NCI-H187 treated with DMSO at 0.1 percent for 48 hours (cell line): ENCODE results near the gene NCKAP1.
"Not testable (repeated sequence)": the region's sequence is repeated elsewhere in the genome, so short reads cannot be mapped to it uniquely, and the experiment has no call there.

ENCODE experiments used
- DNase-seq: peaks from one replicate; lab custom pipeline; 2025; lab: John Stamatoyannopoulos, UW

Gene NCKAP1

GRCh38 chr2:183038341-183039300 lies at the start of gene NCKAP1:
NCKAP1 (minus strand) TSS chr2:183038457; CDS start chr2:183038099, 358 bp downstream.
- no peak for DNase-seq

- DNase-seq: no peak
Observed at GRCh38 chr2:183081911-183082310, 43.7 kb upstream of the NCKAP1 start.

GRCh38 chr2:183079139-183079775 lies 41.0 kb upstream of the NCKAP1 start:
- no peak for DNase-seq

GRCh38 chr2:183078464-183079138 lies 40.3 kb upstream of the NCKAP1 start, which contains the start of gene DUSP19:
DUSP19 (plus strand) TSS chr2:183078747; CDS start chr2:183078934, 187 bp downstream.
- DNase-seq: peak; percentile 81

DNA sequence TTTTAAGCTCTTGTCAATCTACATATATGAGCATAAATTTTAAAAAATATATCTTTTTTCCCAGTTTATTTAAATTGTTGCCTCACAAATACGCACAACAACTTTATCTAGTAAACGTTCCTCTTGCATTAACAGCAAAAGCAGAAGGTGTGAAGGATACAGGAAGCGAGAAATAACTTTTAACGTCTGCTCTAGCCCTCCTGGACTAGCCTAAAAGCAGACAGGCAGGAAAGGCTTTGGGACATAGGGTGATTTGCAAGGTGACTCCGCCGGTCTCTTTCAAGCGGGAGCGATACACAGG lies 39.9 kb upstream of the NCKAP1 start:
- no peak for DNase-seq

- no peak for DNase-seq
Observed at GRCh38 chr2:183072177-183072576, 33.9 kb upstream of the NCKAP1 start.

- no peak for DNase-seq
Observed at GRCh38 chr2:183070942-183071844, 32.9 kb upstream of the NCKAP1 start.

DNA sequence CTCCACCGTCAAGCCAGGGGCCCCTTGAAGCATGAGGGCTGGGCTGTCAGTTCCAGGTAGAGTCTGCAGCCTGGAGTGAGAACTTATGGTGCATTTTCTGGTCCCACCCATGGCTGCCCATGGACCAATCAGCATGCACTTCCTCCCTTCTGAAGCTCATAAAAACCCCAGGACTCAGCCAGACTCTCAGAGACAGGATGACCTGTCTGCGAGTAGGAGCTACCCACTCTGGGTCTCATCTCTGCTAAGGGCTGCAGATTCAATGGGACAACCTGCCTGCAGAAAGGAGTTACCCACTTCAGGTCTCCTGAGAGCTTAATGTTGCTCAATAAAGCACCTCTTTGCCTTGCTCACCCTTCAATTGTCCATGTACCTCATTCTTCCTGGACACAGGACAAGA lies 30.9 kb upstream of the NCKAP1 start:
- DNase-seq: no peak

DNA sequence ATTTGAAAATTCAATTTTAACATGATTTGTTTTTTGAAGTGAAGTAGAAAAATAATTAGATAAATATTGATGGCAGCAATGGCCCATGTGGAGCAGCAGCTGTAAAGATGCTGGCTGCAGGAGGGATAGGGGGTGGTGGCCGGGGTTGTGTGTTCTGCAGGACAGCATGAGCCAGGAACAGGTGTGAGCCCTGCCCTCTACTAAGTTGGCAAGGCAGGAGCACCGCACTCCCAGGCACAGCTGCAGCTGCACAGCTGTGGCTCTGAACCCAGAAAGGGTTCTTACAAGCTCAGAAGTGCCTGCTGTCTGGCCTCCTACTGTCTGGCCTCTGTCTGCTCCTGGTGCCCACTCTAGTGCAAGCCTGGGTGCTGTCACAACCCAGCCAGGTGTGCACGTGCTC lies 30.3 kb upstream of the NCKAP1 start:
- no peak for DNase-seq

- DNase-seq: no peak
Observed at GRCh38 chr2:183063083-183063482, 24.8 kb upstream of the NCKAP1 start.

- DNase-seq: no peak
Observed at GRCh38 chr2:183060571-183061231, 22.4 kb upstream of the NCKAP1 start.

GRCh38 chr2:183059561-183059960 lies 21.3 kb upstream of the NCKAP1 start:
- DNase-seq: no peak

DNA sequence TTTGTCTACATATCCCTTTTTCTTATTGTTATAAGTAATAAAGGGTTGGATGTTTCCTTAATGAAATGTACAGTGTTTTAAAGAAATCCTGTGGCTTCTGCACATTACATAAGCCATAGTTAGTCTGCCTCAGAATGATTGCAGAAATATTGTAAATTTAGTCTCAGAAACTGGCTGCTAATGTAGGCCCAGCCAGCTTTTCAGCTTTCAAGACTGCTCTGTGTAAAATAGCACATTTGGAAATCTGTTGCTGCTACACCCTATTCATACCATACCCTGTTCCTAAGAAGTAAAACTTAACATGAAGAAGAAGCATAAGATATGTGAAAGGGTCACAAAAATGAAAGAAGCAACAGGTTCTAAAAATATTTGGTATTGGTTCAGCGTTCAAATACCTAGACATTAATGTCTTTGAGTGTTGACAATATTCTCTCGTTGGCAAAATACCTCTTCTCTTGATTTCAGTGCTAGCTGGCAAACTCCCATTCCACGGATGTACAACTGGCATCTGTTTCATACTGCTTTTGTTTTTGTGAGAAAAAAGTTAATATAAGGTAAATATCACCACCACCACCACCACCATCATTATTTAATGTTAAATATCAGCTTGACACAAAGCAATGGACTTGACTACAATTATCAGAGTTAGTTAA lies 19.2 kb upstream of the NCKAP1 start:
- DNase-seq: no peak

DNA sequence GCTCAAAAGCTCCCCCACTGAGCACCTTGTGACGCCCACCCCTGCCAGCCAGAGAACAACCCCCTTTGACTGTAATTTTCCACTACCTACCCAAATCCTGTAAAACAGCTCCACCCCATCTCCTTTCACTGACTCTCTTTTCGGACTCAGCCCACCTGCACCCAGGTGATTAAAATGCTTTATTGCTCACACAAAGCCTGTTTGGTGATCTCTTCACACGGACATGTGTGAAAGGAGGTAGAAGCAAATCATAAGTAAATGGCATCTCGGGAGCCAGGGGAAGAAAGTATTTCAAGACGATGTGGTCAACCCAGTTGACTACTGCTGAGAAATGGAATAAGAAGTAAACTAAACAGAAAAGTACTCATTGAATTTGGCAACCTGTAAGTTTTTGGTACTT lies 11.2 kb upstream of the NCKAP1 start:
- no peak for DNase-seq

- not testable (repeated sequence) for DNase-seq
Observed at GRCh38 chr2:183047486-183048125, 9.3 kb upstream of the NCKAP1 start.

GRCh38 chr2:183043580-183043979 lies 5.3 kb upstream of the NCKAP1 start:
- DNase-seq: not testable (repeated sequence)

- no peak for DNase-seq
Observed at GRCh38 chr2:183040604-183041003, 2.3 kb upstream of the NCKAP1 start.

DNA sequence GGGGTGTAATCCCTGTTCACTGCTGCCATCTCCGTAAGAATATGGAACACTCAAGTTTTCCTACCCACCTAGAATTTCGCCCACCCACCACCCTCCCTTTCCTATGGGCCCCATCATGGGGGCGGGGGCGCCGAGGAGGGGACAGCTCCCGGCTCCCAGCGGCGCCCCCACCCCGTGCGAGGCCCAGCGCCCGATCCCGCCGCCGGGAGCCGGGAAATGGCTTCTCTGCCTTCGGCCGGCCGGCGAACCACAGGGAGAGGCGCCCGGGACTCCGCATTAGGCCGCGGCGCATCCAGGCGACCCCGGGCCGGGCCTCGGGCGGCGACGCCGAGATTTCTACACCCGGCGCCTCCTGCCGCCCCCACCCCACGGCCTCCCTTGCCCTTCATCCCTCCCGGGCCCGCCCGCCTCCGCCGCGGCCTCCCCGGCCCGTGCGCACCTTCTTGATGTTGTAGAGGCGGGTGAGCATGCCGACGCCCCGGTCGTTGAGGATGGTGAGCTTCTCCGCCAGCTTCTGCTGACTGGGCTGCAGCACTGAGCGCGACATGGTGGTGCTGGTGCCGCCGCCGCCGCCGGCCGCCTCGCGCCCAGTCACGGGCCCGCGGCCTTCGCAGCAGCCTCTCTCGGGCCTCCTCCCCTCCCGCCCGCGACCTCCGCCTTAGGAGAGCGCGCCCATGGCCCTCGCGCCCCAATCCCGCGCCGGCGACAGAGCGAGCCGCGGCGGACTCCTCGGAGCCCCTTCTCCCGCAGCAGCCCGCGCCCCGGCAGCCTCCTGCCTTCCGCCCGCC lies 510 bp downstream of the NCKAP1 start:
- no peak for DNase-seq

GRCh38 chr2:183037074-183037552 lies 1.1 kb downstream of the NCKAP1 start:
- DNase-seq: no peak
